ENCODE results near the gene TCEANC2.

DNA sequence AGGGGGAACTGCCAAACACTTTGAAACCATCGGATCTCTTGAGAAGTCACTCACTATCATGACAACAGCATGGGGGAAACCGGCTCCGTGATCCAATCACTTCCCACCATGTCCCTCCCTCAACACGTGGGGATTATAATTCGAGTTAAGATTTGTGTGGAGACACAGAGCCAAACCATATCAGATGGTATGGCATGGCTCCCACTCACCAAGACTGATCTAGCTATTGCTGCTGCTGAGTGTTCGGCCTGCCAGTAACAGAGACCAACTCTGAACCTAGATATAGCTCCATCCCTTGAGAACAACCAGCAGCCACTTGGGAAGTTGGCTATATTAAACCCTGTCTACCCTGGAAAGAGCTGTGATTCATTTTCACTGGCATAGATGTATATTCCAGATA is 50.0 kb downstream of the TCEANC2 start:
- TF ChIP-seq, protein P1, sequence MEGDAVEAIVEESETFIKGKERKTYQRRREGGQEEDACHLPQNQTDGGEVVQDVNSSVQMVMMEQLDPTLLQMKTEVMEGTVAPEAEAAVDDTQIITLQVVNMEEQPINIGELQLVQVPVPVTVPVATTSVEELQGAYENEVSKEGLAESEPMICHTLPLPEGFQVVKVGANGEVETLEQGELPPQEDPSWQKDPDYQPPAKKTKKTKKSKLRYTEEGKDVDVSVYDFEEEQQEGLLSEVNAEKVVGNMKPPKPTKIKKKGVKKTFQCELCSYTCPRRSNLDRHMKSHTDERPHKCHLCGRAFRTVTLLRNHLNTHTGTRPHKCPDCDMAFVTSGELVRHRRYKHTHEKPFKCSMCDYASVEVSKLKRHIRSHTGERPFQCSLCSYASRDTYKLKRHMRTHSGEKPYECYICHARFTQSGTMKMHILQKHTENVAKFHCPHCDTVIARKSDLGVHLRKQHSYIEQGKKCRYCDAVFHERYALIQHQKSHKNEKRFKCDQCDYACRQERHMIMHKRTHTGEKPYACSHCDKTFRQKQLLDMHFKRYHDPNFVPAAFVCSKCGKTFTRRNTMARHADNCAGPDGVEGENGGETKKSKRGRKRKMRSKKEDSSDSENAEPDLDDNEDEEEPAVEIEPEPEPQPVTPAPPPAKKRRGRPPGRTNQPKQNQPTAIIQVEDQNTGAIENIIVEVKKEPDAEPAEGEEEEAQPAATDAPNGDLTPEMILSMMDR (IDR thresholded peaks at IDR 0.05), result no peak
- no peak for TF ChIP-seq POLR2A (IDR thresholded peaks at IDR 0.05)

Data from thyroid gland (tissue), 4 donors.